Measurements from ENCODE around the gene CDK6.

CDK6 gene

DNA sequence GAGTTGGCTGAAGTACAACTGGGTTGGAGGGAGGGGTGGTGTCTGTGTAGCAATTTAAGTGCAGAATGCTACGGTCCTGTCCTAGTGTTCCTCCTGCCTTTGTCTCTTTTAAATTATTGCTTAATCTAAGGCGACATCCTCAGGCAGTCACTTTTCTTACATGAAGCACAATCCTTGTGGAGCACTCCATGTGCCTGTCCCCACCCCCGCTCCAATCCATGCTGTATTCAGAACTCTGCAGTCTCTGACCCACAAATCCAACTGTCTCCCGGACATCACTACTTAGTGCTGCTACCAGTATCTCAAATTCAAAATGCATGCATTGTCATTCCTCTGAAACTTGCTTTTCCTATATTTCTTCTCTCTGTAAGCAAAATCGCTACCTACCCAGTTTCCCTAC, 154.7 kb downstream of the CDK6 start:
- no peak for DNase-seq (ENCODE audit: low read depth in 2 of 2)

DNA sequence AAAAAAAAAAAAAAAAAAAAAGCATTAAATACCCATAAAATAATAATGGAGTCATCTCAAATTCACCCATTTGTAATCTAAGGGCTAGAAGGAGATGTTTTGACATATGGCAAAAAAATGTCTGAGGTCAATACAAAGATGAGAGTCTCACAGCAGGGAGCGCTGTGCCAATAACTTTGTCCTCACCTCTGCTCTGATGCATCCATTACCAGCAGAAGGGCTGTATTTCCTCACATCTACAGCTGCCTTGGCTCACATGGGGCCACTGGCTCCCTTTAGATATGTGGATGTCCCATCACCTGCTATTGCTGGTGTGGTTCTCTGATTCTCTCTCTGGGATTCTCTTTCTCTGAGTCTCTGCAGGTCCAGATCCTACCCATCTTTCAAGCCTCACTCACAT, 155.9 kb downstream of the CDK6 start:
- no peak for DNase-seq (ENCODE audit: low read depth in 2 of 2)

DNA sequence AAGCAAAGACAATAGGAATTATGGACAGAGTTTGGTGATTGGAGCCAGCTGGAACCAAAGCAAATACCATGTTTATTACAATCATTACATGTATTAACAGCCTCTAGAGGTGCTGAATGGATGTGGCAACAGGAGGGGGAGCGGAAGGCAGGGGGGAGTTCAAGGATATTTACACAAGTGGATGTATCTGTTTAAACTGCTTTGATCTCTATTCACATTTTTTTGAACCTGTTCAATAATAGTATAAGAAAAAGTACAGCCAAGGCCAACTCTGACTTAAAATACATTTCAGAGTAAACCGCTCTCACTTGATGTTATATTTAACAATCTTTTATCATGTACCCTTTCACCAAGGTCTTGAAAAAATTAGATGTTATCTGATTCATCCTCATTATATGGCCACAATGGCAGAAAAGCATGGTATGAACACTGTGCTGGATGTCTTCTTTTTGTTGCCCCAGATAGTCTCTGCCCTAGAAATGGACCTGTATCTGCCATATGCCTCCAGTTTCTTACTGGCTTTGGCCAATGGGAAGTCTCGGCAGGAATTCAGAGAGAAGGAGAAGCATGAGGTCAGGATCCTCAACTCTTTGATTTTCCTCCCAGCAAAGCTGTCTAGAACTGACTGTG, 158.0 kb downstream of the CDK6 start:
- no peak for DNase-seq (ENCODE audit: low read depth in 2 of 2)

DNA sequence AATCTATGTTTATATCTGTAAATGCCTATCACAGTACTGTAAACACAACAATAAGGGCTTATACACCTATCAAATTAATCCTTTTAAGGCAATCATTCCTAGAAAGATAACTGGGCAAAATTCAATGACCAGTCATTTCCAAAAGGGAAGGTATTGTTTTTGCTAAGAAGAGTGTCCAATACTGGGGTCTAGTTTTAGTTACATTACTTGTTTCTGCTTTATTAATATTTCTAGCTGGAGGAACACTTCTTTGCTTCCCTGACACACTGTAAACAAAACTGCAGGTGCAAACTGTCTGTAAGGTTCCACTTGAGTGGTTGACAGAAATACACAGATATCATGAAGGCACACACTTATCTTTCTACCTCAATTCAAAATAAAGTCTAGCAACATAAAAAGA, 162.0 kb downstream of the CDK6 start:
- DNase-seq (ENCODE audit: low read depth in 2 of 2): no peak

DNA sequence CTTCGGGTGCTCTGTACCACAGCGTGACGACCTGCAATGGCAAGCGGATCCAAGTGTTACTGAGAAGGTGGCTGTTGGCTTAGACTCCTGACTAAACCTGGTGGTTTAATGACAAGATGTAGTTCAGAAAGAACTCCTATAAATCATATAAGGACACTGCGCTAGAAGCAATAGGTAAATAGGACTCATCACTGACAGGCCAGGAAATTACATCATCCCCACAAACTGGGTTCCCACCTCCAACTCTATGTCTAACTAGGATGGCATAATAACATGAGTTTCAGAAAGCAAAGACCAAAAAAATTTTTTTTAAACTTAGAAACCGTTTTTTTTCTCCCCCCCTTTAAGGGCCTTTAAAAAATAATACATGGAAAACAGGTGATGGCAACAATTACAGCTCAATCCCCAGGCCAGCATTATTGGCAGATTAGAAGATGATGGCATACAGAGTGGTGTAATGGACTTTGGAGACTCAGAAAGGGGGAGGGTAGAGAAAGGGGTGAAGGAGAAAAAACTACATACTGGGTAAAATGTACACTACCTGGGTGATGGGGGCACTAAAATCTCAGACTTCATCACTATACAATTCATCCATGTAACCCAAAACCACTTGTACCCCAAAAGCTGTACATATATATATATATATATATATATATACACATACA, 164.7 kb downstream of the CDK6 start:
- no peak for DNase-seq (ENCODE audit: low read depth in 2 of 2)

DNA sequence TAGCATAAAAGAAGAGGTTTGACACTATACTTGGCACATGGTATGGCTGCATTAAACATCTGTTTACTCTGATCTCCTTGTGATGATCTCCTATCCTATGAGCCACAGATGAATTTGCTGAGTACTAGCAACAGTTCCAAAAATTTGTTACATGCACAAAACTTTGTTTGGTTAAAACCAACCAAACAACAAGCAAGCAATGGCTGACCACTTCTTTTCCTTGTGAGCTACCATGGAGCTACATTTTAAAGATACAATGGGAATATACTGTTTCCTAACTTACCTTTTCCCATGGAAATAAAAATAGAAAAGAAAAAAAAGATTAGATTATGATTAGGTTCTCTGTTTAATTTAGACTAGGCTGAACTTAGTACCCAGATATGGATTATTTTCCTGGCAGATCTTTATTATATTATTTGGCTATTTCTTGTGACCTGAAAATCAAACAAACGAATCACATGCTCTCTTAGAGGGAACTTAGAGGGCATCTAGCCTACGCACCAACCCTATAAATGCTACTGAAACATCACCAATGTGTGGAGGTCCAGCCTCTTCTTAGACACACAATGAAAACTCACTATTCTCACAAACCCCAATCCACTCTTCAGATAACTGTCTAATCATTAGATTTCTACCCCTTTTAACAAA, 166.0 kb downstream of the CDK6 start:
- no peak for DNase-seq (ENCODE audit: low read depth in 2 of 2)

DNA sequence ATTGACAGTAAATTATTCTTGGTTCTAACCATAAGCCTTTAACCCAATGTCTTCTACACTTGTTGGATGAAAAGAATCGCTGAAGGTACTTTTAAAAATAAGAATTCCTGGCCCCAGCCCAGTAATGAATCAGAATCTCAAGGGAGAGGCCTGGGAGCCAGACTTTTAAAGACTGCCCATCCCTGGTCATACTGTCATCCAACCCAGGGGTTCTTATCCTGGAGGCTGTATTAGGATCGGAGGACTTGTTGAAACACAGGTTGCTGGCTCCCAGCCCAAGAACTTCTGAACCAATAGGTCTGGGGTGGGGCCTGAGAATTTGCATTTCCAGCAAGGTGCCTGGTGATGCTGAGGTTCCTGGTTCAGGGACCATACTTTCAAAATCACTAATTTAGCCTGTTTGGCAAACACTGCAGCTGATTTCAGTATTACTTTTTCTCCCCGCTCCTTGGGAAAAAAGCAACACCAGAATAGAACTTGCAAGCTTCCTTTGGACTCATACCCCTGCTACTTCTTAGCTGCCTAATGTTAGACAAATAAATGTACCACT, 166.7 kb downstream of the CDK6 start:
- no peak for DNase-seq (ENCODE audit: low read depth in 2 of 2)

DNA sequence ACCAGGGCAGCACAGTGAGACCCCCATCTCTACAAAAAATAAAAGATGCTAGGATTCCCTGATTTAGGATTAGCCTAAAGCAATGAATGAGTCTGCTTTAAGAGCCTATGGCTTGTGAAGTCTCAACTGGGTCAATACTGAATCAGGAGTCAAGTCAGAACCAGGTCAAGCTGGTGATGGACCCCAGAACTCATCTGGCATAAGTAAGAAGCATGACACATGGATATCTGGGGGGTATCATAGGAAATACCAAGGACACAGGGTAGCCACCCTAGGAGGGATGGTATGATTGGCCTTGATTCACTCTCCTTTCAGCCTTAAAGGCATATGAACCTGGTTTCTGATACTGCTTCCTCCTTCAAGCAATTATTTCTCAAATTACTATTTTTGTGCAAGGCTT, 167.8 kb downstream of the CDK6 start:
- DNase-seq (ENCODE audit: low read depth in 2 of 2): no peak

DNA sequence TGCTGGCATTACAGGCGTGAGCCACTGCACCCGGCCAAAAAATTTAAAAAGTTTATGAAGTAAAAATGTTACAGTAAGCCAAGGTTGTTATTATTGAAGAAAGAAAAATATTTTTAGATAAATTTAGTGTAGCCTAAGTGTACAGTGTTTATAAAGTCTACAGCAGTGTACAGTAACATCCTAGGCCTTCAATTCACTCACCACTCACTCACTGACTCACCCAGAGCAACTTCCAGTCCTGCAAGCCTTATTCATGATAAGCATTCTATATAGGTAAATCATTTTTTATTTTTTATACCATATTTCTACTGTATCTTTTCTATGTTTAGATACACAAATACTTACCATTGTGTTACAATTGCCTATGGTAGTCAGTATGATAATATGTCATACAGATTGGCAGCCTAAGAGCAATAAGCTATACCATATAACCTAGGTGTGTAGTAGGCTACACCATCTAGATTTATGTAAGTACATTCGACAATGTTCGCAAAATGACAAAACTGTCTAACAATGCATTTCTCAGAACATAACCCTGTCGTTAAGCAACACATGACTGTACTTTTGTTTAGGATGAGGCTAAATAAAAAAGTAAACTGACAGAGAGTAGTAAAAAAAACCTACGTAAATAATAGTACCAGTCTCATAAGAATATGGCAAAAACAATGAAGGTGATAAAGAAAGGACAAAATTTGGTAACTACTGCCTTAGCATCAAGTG, 168.4 kb downstream of the CDK6 start:
- no peak for DNase-seq (ENCODE audit: low read depth in 2 of 2)

DNA sequence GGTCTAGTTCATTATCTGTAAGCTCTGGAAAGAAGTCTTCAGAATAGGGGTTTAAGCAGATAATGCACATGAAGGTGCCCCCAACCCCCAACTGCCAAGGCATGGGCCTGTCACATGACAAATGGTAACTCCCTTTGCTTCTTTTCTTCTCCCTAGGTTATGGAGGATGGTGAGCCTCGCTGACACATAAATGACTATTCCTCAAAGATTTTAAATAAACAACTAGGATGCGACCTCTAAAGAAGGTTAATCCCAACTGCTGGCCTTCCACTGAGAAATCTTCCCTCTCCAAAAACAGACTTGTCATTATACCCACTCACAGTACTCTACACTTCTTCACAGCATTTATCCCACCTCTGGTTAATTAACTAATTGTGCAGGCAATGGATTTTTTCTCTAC, 170.4 kb downstream of the CDK6 start:
- DNase-seq (ENCODE audit: low read depth in 2 of 2): no peak

DNA sequence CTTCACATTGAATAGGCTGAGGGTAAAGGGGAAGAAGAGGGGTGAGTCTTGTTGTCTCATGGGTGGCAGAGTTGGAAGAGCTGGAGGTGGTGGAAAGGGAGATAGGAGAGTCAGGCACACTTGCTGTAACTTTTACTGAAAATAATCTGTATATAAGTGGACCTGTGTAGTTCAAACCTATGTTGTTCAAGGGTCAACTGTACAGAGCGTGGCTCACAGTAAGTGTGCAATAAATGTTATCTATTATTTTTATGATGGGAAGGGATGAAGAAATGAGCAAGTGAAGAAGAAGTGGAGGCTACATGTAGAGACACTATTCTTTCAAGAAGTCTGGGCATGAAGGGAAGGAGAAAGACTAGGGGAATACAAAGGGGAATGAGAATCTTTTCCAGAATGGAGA, 174.7 kb downstream of the CDK6 start:
- DNase-seq (ENCODE audit: low read depth in 2 of 2): no peak

DNA sequence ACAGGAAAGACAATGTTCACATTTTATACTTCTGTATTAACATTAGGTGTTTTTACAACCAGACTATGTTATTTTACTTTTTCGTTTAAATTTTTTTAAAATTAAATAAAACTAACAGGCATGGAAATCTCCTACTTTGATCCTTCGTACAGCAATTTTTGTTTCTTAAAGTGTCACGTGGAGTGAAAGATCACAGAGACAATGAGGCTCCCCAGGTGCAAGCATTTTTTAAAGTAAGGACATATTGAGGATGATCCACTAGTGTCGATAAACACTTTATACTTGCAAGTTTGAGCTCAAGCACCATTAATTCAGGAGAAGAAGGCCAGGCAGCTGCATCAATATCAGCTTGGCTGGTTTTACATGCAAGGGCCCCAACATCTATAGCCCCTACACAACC, 177.7 kb downstream of the CDK6 start:
- no peak for DNase-seq (ENCODE audit: low read depth in 2 of 2)

DNA sequence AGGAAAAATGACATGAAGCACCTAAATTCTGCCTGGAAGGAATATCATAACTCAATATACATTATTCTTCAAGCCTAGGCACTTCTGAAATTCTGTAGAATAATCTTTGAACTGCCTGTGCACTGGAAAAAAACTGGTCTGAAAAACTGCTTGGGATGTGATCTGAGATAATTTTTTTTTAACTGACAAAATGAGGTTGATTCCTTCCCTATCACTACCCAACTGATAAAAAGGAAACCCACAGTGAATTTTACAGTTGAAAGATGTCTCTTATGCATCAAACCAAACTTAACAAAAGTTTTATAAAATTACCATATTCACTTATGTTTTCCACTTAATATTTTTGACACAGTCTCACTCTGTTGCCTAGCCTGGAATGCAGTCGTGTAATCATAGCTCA, 179.0 kb downstream of the CDK6 start:
- DNase-seq (ENCODE audit: low read depth in 2 of 2): no peak

DNA sequence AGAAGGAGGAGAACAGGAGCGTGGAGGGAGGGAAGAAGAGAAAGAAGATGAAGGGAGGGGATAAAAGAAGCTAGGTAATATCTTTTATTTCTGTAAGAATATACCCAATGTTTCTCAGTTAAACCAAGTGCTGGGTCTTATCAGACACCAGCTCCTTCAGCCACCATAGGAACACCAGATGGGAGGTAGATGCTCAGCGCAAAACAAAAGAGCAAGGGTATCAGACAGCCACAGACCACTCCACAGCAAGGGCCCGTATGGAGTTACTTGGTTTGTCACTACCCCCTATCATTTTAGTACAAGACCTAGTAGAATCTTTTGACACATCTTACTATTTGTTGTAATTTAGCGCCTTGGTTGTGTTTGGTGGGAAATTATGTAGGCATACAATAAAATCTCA, 180.3 kb downstream of the CDK6 start:
- DNase-seq (ENCODE audit: low read depth in 2 of 2): no peak

DNA sequence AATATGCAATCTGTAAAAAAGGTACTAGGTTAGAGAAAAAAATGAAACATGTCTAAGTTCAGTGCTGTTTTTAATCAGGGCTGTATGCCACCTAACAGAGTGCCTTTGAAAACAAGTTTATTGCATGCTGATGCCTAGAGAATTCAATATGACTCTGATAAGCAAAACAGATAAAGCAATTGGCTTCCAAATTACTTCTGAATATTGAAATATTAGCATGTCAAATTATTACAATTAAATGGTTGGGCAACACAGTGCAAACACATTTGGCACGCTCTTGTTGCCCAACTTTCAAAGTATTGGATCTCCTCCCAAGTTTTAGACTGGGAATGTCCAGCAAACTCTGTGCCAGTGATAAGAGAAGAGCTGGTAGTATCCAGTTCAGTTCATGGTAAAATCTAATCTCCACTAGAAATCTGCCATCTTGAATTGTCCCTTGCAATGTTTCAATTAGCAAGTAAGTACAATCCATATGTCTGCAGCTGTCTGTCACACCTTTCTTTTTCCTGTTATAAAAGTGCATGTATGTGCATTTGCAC, 181.0 kb downstream of the CDK6 start:
- DNase-seq (ENCODE audit: low read depth in 2 of 2): no peak

DNA sequence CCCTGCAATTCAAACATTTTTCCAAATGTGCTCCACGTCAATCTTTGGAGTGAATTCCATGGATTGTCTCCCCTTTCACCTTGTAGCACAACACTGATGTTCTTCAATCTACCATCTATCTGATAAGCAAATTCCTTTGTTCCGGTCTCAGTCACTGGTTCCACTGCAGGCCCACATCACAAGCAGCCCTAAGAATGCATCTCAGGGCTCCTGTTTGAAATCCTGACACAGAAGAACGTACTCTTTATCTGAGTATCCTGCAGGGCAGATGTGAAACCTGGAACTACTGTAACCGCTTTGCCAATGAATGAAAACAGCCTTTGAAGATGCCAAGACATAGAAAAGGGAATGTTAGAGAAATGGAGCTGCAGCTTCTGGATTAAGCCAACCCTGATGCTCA, 183.2 kb downstream of the CDK6 start:
- DNase-seq (ENCODE audit: low read depth in 2 of 2): no peak

DNA sequence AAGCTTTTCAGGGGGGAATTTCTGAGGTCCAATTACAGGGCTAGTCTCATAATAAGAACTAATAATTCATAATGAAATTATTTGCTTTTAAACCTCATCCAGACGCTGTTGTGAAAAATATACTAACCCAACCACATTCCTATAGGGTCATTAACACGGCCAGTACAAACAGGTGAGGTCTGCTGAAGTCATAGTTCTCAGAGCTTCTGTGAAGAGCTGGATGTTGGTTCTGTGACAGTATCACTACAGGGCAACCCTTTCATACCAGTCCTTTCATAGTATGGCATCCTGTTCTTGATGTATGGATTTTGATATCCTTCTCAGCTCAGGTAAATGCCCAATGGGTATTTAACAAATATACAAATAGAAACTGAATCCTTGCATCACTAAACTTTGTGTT, 183.8 kb downstream of the CDK6 start:
- DNase-seq (ENCODE audit: low read depth in 2 of 2): no peak

DNA sequence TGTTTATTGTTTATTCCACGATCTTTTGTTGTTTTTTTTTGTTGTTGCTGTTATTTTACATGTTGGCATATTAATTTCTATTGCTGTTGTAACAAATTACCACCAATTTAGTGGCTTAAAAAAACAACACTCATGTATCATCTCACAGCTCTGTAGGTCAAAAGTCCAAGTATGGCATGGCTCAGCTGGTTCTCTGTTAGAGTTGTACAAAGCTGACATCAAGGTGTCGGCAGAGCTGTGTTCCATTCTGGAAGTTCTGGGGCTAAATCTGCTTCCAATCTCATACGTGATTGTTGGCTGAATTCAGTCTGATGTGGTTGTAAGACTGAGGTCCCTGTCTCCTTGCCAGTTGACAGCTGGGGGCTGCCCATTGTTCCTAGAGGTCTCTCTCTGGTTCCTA, 186.0 kb downstream of the CDK6 start:
- no peak for DNase-seq (ENCODE audit: low read depth in 2 of 2)

DNA sequence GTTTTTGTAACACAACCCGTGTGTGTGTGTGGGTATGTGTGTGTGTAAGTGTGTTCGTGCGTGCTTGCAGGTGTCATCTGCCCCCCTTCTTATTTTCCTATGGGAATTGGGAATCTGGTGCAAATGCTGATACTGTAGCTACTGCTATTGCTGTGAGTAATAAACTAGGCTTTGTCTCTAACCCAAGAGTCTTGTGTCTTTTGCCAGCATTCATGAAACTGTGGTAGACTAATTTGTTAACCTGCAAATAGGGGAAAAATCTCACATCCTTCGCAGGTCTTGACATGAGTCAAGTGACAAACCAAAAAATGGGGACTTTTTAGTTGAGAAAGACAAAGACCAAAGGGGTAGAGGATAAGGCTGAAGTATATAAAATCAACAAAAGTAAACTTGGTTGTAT, 188.3 kb downstream of the CDK6 start:
- DNase-seq (ENCODE audit: low read depth in 2 of 2): no peak

DNA sequence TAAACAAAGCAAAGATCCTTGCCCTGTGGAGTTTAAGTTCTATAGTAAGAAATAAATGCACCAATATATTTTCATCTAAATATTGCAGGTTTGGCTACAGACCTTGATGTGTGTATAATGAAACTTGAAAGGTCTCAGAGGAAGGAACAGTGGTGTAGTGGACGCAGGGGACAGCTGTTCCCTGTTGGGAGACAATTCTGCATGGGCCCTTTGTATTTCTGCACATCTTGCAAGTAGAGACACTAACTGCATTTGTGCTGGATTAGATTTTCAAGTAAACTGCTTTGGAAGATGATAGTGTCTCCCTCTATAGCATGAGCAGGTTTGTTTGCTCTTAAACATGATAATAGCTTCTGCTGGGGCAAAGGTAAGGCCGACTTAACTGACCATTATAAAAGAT, 188.7 kb downstream of the CDK6 start:
- no peak for DNase-seq (ENCODE audit: low read depth in 2 of 2)

DNA sequence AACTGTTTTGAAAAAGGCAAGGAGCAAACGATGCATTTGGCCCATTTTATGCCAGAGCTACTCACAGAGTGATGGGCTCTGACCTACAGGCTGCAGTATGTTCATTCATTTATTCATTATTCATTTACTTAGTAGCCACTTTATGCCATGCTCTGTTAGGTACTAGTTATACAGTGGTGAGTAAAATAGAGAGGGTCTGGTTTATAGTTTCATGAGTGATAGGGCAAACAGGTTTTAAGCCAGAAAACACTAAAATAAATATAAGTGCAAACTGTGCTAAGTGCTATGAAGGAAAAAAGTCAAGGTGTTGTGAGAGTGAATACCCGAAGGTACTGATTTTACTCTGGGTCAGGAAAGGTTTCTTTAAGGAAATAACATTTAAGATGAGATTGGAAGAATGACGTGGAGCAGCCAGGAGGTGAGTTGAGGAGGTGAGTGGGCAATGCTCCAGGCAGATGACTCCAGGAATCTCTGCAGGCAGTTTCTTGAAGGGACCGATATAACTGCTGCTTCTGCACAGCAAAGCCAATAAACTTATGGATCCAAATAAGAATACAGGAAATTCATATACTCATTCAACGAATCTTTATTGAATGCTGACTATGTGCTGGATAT, 189.3 kb downstream of the CDK6 start:
- DNase-seq (ENCODE audit: low read depth in 2 of 2): no peak
